Keratinocyte (primary cell): ENCODE data around the gene TSPAN16. TPM values are rescaled to one million over a fixed set of nuclear protein-coding genes. Genes with fewer than 3 reads are reported as not detected.

Experiments
- DNase-seq: peaks from one replicate; pipeline ENCODE4 v3.0.0-alpha.2; 2011; ENCODE audit warnings: low read depth, missing footprints, low spot score
- FAIRE-seq: peaks from 2 replicates; lab custom pipeline; 2011; peaks lifted over from hg19 to GRCh38; lab: Jason Lieb, UNC
- H2AFZ ChIP-seq: 2 replicates; pipeline ENCODE4 v1.6.0; 2012; ENCODE audit warnings: low read length, control low read depth, inconsistent platforms; ENCODE audit not compliant: control insufficient read depth
- H3K27ac ChIP-seq: 2 replicates; pipeline ENCODE4 v1.5.1; 2011; ENCODE audit warnings: low read length; ENCODE audit not compliant: control insufficient read depth, insufficient read depth
- H3K27me3 ChIP-seq: 3 replicates; pipeline ENCODE4 v1.6.0; 2011; ENCODE audit warnings: low read length; ENCODE audit not compliant: control insufficient read depth, insufficient read depth; ENCODE audit errors: extremely low read depth
- H3K36me3 ChIP-seq, 2 experiments: 2 replicates in 1 of 2; 3 replicates in 1 of 2; pipeline ENCODE4 v1.5.1; 2011; ENCODE audit warnings: low read length in 2 of 2, mild to moderate bottlenecking in 1 of 2; ENCODE audit not compliant: control insufficient read depth in 2 of 2, insufficient read depth in 2 of 2; ENCODE audit errors: extremely low read depth in 1 of 2
- H3K4me1 ChIP-seq: 3 replicates; pipeline ENCODE4 v1.5.1; 2011; ENCODE audit warnings: low read length; ENCODE audit not compliant: control insufficient read depth, insufficient read depth; ENCODE audit errors: extremely low read depth
- H3K4me2 ChIP-seq: 3 replicates; pipeline ENCODE4 v1.6.0; 2011; ENCODE audit warnings: low read depth, low read length; ENCODE audit not compliant: control insufficient read depth, insufficient read depth; ENCODE audit errors: extremely low read depth
- H3K4me3 ChIP-seq, 3 experiments: fragments of 200-600 bp in 1 of 3; sonication (generic) in 1 of 3; 2 replicates in 2 of 3; 3 replicates in 1 of 3; pipeline ENCODE4 v1.5.1; 2011 to 2016; ENCODE audit warnings: low read length in 3 of 3, mild to moderate bottlenecking in 3 of 3, control low read depth in 2 of 3, inconsistent platforms in 1 of 3, low read depth in 1 of 3, mixed read lengths in 1 of 3, mixed run types in 1 of 3, moderate library complexity in 1 of 3; ENCODE audit not compliant: control insufficient read depth in 2 of 3, insufficient read depth in 2 of 3; ENCODE audit errors: extremely low read depth in 1 of 3
- H3K79me2 ChIP-seq: 2 replicates; pipeline ENCODE4 v1.6.0; 2012; ENCODE audit warnings: low read length; ENCODE audit not compliant: control insufficient read depth, insufficient read depth
- H3K9ac ChIP-seq: 3 replicates; pipeline ENCODE4 v1.6.0; 2011; ENCODE audit warnings: low read length; ENCODE audit not compliant: control insufficient read depth, insufficient read depth; ENCODE audit errors: extremely low read depth
- H3K9me1 ChIP-seq: 3 replicates; pipeline ENCODE4 v1.6.0; 2011; ENCODE audit warnings: low read length; ENCODE audit not compliant: control insufficient read depth, insufficient read depth; ENCODE audit errors: extremely low read depth
- H3K9me3 ChIP-seq: 2 replicates; pipeline ENCODE4 v1.5.1; 2012; ENCODE audit warnings: low read depth, low read length; ENCODE audit not compliant: control insufficient read depth
- H4K20me1 ChIP-seq: 3 replicates; pipeline ENCODE4 v1.6.0; 2011; ENCODE audit warnings: low read length; ENCODE audit not compliant: control insufficient read depth, insufficient read depth; ENCODE audit errors: extremely low read depth
- CTCF ChIP-seq, 3 experiments: IDR thresholded peaks in 1 of 3; conservative IDR thresholded peaks in 1 of 3; optimal IDR thresholded peaks in 1 of 3; 2 replicates in 2 of 3; 3 replicates in 1 of 3; pipeline versions ENCODE3 to v1.5.1; 2011; ENCODE audit warnings: low read length in 3 of 3, mild to moderate bottlenecking in 3 of 3, moderate library complexity in 2 of 3, control low read depth in 1 of 3, inconsistent platforms in 1 of 3; ENCODE audit not compliant: insufficient read depth in 2 of 3; ENCODE audit errors: extremely low read depth in 1 of 3
- EZH2 ChIP-seq: IDR thresholded peaks from one replicate; pipeline ENCODE4 v1.6.1; 2012; ENCODE audit warnings: inconsistent platforms, mild to moderate bottlenecking, low read length, moderate library complexity
- dilution Hi-C: fragments of 300-500 bp; cut with MboI; formaldehyde crosslinking; loops from one replicate; pipeline ENCODE4 v1.7.0; 2020; ENCODE audit warnings: low sequenced_read_pairs; ENCODE audit not compliant: extremely low pct_ligation_motif_present
- polyA plus RNA-seq, 5 experiments: library from polyadenylated mRNA; depleted of rRNA in 3 of 5; stranded (reverse) in 3 of 5; stranded (forward) in 1 of 5; unstranded in 1 of 5; fragments of >200 nt; gene quantifications; 1 replicate in 1 of 5; 2 replicates in 3 of 5; 3 replicates in 1 of 5; pipeline versions ENCODE4 v1.2.1 to v1.2.3, GENCODE V29; 2011 to 2012; ENCODE audit warnings: missing spikeins in 2 of 5, low read depth in 1 of 5, low replicate concordance in 1 of 5

Gene TSPAN16
- polyA plus RNA-seq, 1 donor (not counting 4 experiments of a cell fraction or from before 2014, with no cell fraction given), result not detected

- no peaks in the 10 kb centered on the region for H3K36me3 ChIP-seq
- no peak for DNase-seq
- peak within 1 kb of the TSS; percentile 51 to 71 (median 62) for H3K4me3 ChIP-seq
- H3K4me1 ChIP-seq, result peaks cover 12% of the 10 kb centered on the region
- H3K27ac ChIP-seq, result no peak within 1 kb of the TSS
- FAIRE-seq, result peak; percentile 73
- no peaks in the 10 kb centered on the region for H3K27me3 ChIP-seq
- peak within 1 kb of the TSS; percentile 89 for H3K4me2 ChIP-seq
- dilution Hi-C loops, result no loop called here
- no peaks in the 10 kb centered on the region for H3K79me2 ChIP-seq
- TF ChIP-seq EZH2 (no peak), CTCF (optimal IDR thresholded peaks at IDR 0.05 in 1 of 3, IDR thresholded peaks at IDR 0.05 in 1 of 3, conservative IDR thresholded peaks at IDR 0.05 in 1 of 3; ENCODE audit: extremely low read depth in 1 of 3, insufficient read depth in 2 of 3, low read length in 3 of 3) (no peak)
- H4K20me1 ChIP-seq, result no peaks in the 10 kb centered on the region
- H2AFZ ChIP-seq, result peak within 1 kb of the TSS; percentile 43
- peak within 1 kb of the TSS; percentile 33 for H3K9ac ChIP-seq
- peaks cover 2% of the 10 kb centered on the region for H3K9me1 ChIP-seq
- no peaks in the 10 kb centered on the region for H3K9me3 ChIP-seq
Observed at GRCh38 chr19:11355160-11356073, 59.5 kb downstream of the TSPAN16 start, which contains the start of gene PLPPR2. TSS of gene PLPPR2 (plus strand) at chr19:11355432. CDS start at chr19:11357674, 2,242 bp downstream.

- no peaks in the 10 kb centered on the region for H3K9me3 ChIP-seq
- H3K4me3 ChIP-seq, result peak overlapping the region; percentile 51 to 71 (median 62)
- H3K4me1 ChIP-seq, result peaks cover 12% of the 10 kb centered on the region
- TF ChIP-seq EZH2 (no peak), CTCF (optimal IDR thresholded peaks at IDR 0.05 in 1 of 3, IDR thresholded peaks at IDR 0.05 in 1 of 3, conservative IDR thresholded peaks at IDR 0.05 in 1 of 3; ENCODE audit: extremely low read depth in 1 of 3, insufficient read depth in 2 of 3, low read length in 3 of 3) (no peak)
- peak overlapping the region; percentile 33 for H3K9ac ChIP-seq
- no peaks in the 10 kb centered on the region for H4K20me1 ChIP-seq
- FAIRE-seq (no peak), DNase-seq (no peak)
- no peaks in the 10 kb centered on the region for H3K27me3 ChIP-seq
- H3K4me2 ChIP-seq, result peak overlapping the region; percentile 89
- no peaks in the 10 kb centered on the region for H3K36me3 ChIP-seq
- dilution Hi-C loops, result no loop called here
- no peaks in the 10 kb centered on the region for H3K79me2 ChIP-seq
- H2AFZ ChIP-seq, result no peak overlapping the region
- peaks cover 2% of the 10 kb centered on the region for H3K9me1 ChIP-seq
- no peak overlapping the region for H3K27ac ChIP-seq
Observed at GRCh38 chr19:11356074-11356397, 60.1 kb downstream of the TSPAN16 start.
